Hematopoietic multipotent progenitor cell treated with erythropoietin and hydrocortisone succinate and interleukin-3 and kit ligand, for 6 days (in vitro differentiated cells): Measurements from ENCODE around the gene UGT8.

Experiments
- DNase-seq: peaks from one replicate; pipeline ENCODE4 v3.0.0-alpha.2; 2015

The UGT8 gene

GRCh38 chr4:114692958-114693357 is 94.4 kb downstream of the UGT8 start:
- DNase-seq = no peak

DNA sequence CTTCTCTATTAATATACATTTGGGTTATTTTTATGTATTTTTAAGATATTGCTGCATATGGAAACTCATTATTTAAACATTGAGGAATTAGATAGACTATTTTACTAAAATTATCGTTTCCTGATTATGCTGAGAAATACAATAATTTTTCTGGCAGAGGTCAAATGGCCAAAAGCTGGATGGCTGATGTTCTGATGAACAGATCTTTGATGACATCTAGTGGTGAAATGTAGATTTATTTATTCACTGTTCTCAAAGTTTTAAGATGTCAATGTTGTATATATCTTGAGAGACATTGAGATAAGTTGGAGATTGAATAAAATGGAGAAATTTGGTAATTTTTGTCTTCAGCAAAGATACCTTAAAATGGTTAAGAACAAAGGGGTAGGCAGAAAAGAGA is 96.2 kb downstream of the UGT8 start:
- DNase-seq = peak; percentile 71

DNA sequence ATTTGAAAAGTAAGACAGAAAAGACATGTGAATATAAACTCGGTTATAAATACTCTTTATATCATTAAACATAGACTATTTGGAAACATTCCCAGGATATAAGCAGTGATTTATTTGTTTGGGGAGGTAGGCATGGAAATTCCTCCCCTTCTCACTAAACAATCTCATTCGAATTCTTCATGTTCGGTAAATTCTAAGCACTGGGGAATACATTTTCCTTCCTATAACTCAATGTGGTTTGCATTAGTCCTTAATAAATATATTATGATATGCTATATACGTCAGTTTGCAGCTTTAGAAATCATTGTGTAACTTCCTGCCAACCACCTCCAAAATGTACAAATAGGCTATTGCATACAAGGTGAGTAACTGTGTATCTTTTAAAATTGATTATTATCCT is 99.6 kb downstream of the UGT8 start:
- no peak for DNase-seq

GRCh38 chr4:114701491-114701890 is 102.9 kb downstream of the UGT8 start:
- no peak for DNase-seq

GRCh38 chr4:114717432-114717831 is 118.8 kb downstream of the UGT8 start:
- DNase-seq = no peak

GRCh38 chr4:114725066-114725465 is 126.5 kb downstream of the UGT8 start:
- no peak for DNase-seq

GRCh38 chr4:114727461-114727860 is 128.9 kb downstream of the UGT8 start:
- DNase-seq = no peak
